ENCODE measurements around the gene HOXA6.

DNA sequence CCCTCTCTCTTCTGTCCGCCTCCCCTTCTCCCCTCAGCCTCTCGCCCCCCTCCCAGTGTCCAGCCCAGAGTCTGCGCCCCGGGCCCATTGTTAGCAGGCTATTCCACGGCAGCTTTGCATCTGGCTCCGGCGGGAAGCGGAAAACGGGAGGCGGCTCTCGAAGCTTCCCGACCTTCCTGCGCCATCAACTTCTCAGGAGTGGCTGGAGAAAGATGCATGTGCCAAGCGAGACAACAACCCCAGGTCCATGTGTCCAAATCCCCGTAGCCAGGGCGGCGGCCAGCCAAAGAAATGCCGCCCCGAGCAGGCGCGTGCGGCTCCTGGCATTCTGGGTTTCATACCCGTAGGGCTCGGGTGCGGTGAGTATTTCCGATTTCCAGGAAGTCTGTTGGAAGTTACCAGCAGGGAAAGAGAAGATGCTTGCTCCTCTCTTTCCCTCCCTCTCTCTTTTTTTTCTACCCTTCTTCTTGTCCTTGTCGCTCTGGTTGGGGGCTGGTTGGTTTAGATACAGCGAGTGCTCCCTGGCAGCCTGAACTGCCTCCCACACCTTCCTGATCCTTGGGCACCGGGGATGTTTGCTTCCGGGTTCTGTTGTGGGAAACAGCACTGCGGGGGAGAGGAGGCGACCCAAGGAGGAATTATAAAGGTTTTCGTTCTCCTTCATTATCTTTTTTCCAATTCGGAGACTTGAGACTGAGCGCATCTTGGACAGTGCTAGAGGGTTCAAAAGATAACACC lies 43.9 kb downstream of the HOXA6 start:
- TF ChIP-seq MYC (IDR thresholded peaks at IDR 0.05; ENCODE audit: borderline replicate concordance, low read length) (no peak), SMC3 (IDR thresholded peaks at IDR 0.05) (no peak), NPAS2 (CRISPR knock-in tag; IDR thresholded peaks at IDR 0.05; ENCODE audit: borderline replicate concordance) (no peak), SREBF2 (IDR thresholded peaks at IDR 0.05) (no peak), MAX (IDR thresholded peaks at IDR 0.05) (no peak), FOXS1 (CRISPR knock-in tag; IDR thresholded peaks at IDR 0.05) (no peak), POLR2A (IDR thresholded peaks at IDR 0.05; ENCODE audit: low read length) (no peak), CBX8 (IDR thresholded peaks at IDR 0.05) (no peak), MAZ (IDR thresholded peaks at IDR 0.05; ENCODE audit: borderline replicate concordance, low read depth, low read length) (no peak)
- TF ChIP-seq, protein P1, sequence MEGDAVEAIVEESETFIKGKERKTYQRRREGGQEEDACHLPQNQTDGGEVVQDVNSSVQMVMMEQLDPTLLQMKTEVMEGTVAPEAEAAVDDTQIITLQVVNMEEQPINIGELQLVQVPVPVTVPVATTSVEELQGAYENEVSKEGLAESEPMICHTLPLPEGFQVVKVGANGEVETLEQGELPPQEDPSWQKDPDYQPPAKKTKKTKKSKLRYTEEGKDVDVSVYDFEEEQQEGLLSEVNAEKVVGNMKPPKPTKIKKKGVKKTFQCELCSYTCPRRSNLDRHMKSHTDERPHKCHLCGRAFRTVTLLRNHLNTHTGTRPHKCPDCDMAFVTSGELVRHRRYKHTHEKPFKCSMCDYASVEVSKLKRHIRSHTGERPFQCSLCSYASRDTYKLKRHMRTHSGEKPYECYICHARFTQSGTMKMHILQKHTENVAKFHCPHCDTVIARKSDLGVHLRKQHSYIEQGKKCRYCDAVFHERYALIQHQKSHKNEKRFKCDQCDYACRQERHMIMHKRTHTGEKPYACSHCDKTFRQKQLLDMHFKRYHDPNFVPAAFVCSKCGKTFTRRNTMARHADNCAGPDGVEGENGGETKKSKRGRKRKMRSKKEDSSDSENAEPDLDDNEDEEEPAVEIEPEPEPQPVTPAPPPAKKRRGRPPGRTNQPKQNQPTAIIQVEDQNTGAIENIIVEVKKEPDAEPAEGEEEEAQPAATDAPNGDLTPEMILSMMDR (IDR thresholded peaks at IDR 0.05), result no peak
- TF ChIP-seq, protein P2, sequence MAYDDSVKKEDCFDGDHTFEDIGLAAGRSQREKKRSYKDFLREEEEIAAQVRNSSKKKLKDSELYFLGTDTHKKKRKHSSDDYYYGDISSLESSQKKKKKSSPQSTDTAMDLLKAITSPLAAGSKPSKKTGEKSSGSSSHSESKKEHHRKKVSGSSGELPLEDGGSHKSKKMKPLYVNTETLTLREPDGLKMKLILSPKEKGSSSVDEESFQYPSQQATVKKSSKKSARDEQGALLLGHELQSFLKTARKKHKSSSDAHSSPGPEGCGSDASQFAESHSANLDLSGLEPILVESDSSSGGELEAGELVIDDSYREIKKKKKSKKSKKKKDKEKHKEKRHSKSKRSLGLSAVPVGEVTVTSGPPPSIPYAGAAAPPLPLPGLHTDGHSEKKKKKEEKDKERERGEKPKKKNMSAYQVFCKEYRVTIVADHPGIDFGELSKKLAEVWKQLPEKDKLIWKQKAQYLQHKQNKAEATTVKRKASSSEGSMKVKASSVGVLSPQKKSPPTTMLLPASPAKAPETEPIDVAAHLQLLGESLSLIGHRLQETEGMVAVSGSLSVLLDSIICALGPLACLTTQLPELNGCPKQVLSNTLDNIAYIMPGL (CRISPR knock-in tag; IDR thresholded peaks at IDR 0.05; ENCODE audit: borderline replicate concordance), result no peak
- TF ChIP-seq, protein P3, sequence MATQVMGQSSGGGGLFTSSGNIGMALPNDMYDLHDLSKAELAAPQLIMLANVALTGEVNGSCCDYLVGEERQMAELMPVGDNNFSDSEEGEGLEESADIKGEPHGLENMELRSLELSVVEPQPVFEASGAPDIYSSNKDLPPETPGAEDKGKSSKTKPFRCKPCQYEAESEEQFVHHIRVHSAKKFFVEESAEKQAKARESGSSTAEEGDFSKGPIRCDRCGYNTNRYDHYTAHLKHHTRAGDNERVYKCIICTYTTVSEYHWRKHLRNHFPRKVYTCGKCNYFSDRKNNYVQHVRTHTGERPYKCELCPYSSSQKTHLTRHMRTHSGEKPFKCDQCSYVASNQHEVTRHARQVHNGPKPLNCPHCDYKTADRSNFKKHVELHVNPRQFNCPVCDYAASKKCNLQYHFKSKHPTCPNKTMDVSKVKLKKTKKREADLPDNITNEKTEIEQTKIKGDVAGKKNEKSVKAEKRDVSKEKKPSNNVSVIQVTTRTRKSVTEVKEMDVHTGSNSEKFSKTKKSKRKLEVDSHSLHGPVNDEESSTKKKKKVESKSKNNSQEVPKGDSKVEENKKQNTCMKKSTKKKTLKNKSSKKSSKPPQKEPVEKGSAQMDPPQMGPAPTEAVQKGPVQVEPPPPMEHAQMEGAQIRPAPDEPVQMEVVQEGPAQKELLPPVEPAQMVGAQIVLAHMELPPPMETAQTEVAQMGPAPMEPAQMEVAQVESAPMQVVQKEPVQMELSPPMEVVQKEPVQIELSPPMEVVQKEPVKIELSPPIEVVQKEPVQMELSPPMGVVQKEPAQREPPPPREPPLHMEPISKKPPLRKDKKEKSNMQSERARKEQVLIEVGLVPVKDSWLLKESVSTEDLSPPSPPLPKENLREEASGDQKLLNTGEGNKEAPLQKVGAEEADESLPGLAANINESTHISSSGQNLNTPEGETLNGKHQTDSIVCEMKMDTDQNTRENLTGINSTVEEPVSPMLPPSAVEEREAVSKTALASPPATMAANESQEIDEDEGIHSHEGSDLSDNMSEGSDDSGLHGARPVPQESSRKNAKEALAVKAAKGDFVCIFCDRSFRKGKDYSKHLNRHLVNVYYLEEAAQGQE (IDR thresholded peaks at IDR 0.05), result no peak
